GM18520 (cell line): ENCODE results near the gene ZNF438.

Experiments used
- ATAC-seq: cut with Tn5 transposase; IDR thresholded peaks from one replicate; pipeline ENCODE4 v1.9.1; 2021; ENCODE audit not compliant: unreplicated experiment

The ZNF438 gene

GRCh38 chr10:30830315-30831230, 201.1 kb downstream of the ZNF438 start:
- no peak for ATAC-seq

GRCh38 chr10:30829901-30830300, 201.8 kb downstream of the ZNF438 start:
- ATAC-seq = no peak

GRCh38 chr10:30828680-30829079, 203.0 kb downstream of the ZNF438 start:
- no peak for ATAC-seq

GRCh38 chr10:30828164-30828563, 203.5 kb downstream of the ZNF438 start:
- no peak for ATAC-seq

- ATAC-seq = no peak
Measured at GRCh38 chr10:30827531-30828120, 204.0 kb downstream of the ZNF438 start.

DNA sequence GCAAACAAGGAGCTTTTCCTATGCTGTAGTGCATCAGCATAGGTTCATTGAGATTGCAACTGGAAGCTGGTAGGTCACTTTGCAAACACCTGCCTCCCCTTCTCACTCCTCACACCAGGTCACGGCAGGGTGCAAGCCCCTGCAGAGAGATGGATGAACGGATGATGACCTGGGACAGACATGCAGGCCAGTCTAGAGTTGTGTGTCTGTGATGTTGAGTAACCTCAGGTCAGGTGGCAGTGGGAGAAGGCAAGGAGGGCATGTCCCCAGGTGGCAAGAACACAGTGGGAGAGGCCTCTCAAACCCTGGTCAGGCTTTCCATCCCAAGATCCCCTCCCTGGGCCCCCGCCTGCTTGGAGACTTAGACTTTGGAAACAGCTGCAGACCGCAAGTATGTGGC, 205.0 kb downstream of the ZNF438 start:
- ATAC-seq = no peak

- no peak for ATAC-seq
Measured at GRCh38 chr10:30825495-30825894, 206.2 kb downstream of the ZNF438 start.

GRCh38 chr10:30825022-30825421, 206.6 kb downstream of the ZNF438 start:
- no peak for ATAC-seq

GRCh38 chr10:30823651-30824050, 208.0 kb downstream of the ZNF438 start:
- no peak for ATAC-seq

GRCh38 chr10:30822693-30823465, 208.8 kb downstream of the ZNF438 start:
- no peak for ATAC-seq

DNA sequence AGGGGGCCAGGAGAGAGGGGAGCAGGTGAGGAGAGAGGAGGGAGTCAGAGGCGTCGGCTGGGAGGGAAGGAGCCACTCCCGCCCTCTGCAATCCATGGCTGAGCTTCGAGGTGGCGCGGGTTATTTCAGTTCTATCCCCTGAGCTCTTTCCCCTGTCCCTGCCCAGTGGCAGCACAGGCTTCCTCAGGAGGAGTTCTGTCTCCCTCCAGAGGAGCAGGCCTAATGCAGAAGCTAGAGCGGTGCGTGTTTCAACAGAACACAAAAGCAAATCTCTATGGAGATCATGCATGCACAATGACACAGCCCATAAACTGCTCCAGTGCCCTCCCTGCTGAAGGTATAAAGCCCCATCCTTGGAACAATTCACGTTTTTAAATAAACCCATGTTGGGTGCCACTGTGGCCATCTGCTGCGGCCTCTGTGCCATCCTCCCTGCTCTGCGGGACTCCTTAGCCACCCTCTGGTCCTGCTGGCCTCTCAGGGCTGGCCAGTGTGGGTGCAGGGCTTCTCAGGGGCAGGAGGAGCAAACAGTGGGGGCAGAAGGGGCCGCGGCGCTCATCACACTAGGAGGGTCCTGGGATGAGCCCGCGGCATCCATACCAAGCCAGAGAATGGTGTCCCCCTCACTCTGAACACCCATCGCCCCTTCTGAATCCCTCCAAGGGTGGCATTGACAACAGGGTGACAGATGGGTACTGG, 209.5 kb downstream of the ZNF438 start:
- no peak for ATAC-seq

DNA sequence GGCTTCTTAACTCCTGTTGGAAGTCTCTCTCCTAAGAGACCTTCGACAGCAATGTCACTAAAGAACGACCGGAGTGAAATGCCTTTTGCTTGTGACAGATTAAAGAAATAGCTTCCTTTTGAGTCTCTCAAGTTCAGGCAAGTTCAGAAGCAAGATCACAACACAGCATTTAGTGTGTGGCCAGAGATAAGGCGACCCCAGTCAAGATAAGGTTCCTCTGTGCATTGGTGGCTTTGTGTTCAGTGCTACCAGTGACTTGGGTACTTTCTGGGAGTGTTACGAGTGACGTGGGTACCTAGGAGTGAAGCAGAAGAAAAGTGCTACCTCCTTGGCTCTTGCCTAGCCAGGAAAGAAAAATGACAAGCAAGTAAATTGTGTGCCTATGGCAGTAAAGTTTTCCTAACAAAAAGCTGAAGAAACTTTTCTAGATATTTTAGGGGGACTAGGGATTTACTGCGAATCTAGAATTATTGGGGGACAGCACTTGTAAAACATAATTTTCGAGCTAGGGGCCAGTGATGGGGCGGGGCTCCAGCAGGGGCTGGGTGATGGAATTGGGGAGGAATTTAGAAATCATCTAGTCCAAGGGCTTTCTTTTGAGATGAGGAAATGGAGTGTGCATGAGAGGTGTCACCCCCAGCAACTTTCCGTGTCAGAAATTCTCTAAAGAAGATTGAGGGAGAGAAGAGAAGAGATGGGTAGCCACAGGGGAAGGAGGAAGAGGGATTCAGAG, 210.2 kb downstream of the ZNF438 start:
- no peak for ATAC-seq

GRCh38 chr10:30820261-30820991, 211.2 kb downstream of the ZNF438 start:
- ATAC-seq = no peak

GRCh38 chr10:30819341-30820181, 212.1 kb downstream of the ZNF438 start:
- no peak for ATAC-seq

DNA sequence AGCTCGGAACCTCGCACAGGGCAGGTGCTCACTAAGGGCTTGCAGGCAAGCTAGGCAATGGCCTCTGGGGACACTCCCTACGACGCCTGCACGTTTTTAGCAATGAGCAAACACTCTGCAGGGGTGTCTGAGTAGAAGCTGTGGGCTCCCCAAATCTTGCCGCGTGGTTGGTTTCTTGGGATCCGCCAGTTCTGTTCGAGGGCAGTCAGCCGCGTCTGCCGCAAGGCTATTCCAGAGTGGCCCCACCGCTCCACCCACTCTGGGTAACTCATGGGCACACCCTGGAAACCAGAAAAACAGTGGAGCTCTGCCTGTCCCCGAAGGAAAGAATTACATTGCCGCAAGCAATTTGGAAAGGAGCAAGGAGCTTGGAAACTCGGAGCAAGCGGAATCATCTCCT, 212.8 kb downstream of the ZNF438 start:
- no peak for ATAC-seq

DNA sequence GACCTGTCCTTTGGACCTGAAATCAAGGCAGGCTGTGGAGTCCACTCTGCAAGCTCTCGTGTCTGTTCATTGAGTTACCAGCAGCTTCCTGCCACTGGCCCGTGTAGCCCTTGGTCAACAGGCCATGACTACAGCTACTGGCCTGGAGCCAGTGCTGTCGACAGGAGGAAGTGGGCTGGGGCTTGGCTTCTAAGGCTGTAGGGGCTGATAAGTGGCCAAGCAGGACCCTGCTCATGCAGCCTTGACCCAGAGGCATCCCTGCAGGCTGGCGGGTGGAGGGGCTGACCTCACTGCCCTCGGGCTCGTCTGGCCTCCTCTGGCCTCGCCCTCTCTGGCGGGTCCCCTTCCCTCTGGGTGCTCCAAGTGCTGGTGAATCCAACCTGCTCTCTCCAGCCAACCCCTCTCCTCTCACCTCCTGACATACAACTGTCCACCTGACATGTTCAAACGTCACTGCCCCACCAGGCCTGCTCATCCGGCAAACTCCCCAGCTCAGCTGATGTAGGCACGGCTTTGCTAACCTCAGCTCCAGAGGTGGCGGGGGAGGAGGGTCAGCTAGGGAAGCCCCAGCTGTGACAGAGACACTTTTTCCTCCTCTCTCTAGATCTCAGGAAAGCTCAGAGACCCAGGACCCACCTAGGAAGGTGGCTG, 213.5 kb downstream of the ZNF438 start:
- no peak for ATAC-seq

GRCh38 chr10:30817541-30817940, 214.1 kb downstream of the ZNF438 start:
- ATAC-seq = no peak

GRCh38 chr10:30816820-30817171, 214.9 kb downstream of the ZNF438 start:
- no peak for ATAC-seq
